OCI-LY7 (cell line): ENCODE results near the gene RHBDD1.

ENCODE experiments used
- CTCF ChIP-seq: fragments of 200-600 bp; sonication (generic); conservative IDR thresholded peaks from 2 replicates; pipeline ENCODE4 v1.5.1; 2014; ENCODE audit warnings: mild to moderate bottlenecking, antibody characterized with exemption, low read length, moderate library complexity, mixed read lengths
- EZH2phosphoT487 ChIP-seq: fragments of 200-600 bp; sonication (generic); IDR thresholded peaks from 2 replicates; pipeline ENCODE4 v1.6.1; 2018; ENCODE audit warnings: low read depth, borderline replicate concordance, mild to moderate bottlenecking, mixed run types, antibody characterized with exemption, low read length, moderate library complexity, mixed read lengths

GRCh38 chr2:226794751-226795171 lies 41.1 kb upstream of the RHBDD1 start:
- TF ChIP-seq CTCF (no peak), EZH2phosphoT487 (no peak)
